GM23338 (cell line): ENCODE measurements around the gene SLAMF8. TPM values are rescaled to one million over a fixed set of nuclear protein-coding genes. Genes with fewer than 3 reads are reported as not detected.

Experiments used
- ATAC-seq: fragments of 200-7000 bp; cut with Tn5 transposase; 3 replicates; pipeline ENCODE4 v1.9.1; 2020
- DNase-seq: peaks from one replicate; pipeline ENCODE4 v3.0.0-alpha.2; 2015; ENCODE audit warnings: low spot score
- H2AFZ ChIP-seq: fragments of 200-600 bp; sonication (generic); 2 replicates; pipeline ENCODE4 v1.8.0; 2016; ENCODE audit warnings: antibody characterized with exemption, mild to moderate bottlenecking, moderate library complexity
- H3F3A ChIP-seq: fragments of 200-600 bp; sonication (generic); replicated peaks from 2 replicates; pipeline ENCODE4 v1.8.0; 2017; ENCODE audit warnings: antibody characterized with exemption, mixed run types, low read depth
- H3K27ac ChIP-seq: fragments of 200-600 bp; sonication (generic); 2 replicates; pipeline ENCODE4 v1.6.1; 2016; ENCODE audit warnings: low read depth
- H3K27me3 ChIP-seq: fragments of 200-600 bp; sonication (generic); 2 replicates; pipeline ENCODE4 v1.8.0; 2016; ENCODE audit warnings: mild to moderate bottlenecking, mixed run types, moderate library complexity; ENCODE audit not compliant: insufficient read depth
- H3K36me3 ChIP-seq: fragments of 200-600 bp; sonication (generic); 2 replicates; pipeline ENCODE4 v1.8.0; 2016; ENCODE audit warnings: mild to moderate bottlenecking; ENCODE audit not compliant: insufficient read depth
- H3K4me1 ChIP-seq: fragments of 200-600 bp; sonication (generic); 2 replicates; pipeline ENCODE4 v1.8.0; 2016; ENCODE audit warnings: mild to moderate bottlenecking, moderate library complexity; ENCODE audit not compliant: insufficient read depth
- H3K4me2 ChIP-seq: fragments of 200-600 bp; sonication (generic); 2 replicates; pipeline ENCODE4 v1.7.1; 2017; ENCODE audit warnings: mixed run types
- H3K4me3 ChIP-seq: fragments of 200-600 bp; sonication (generic); 2 replicates; pipeline ENCODE4 v1.6.1; 2016; ENCODE audit warnings: mixed run types
- H3K79me2 ChIP-seq: fragments of 200-600 bp; sonication (generic); replicated peaks from 2 replicates; pipeline ENCODE4 v1.8.0; 2017; ENCODE audit warnings: mild to moderate bottlenecking; ENCODE audit not compliant: insufficient read depth
- H3K9me2 ChIP-seq: fragments of 200-600 bp; sonication (generic); 2 replicates; pipeline ENCODE4 v1.8.0; 2017; ENCODE audit not compliant: insufficient read depth
- H4K20me1 ChIP-seq: fragments of 200-600 bp; sonication (generic); replicated peaks from 2 replicates; pipeline ENCODE4 v1.8.0; 2017; ENCODE audit warnings: mild to moderate bottlenecking; ENCODE audit not compliant: insufficient read depth
- H3K27ac Mint-ChIP-seq: 2 replicates; pipeline ENCODE4 v1.8.0; 2020; ENCODE audit warnings: inconsistent platforms, mild to moderate bottlenecking, moderate library complexity, mixed read lengths
- H3K27me3 Mint-ChIP-seq: 3 replicates; pipeline ENCODE4 v1.8.0; 2022; ENCODE audit warnings: low read depth, mild to moderate bottlenecking, moderate library complexity, mixed read lengths, inconsistent platforms; ENCODE audit not compliant: insufficient read depth, poor library complexity
- H3K36me3 Mint-ChIP-seq: 3 replicates; pipeline ENCODE4 v1.8.0; 2021; ENCODE audit warnings: low read depth, mild to moderate bottlenecking, inconsistent platforms, moderate library complexity, mixed read lengths
- H3K4me1 Mint-ChIP-seq: 3 replicates; pipeline ENCODE4 v1.8.0; 2020; ENCODE audit warnings: mild to moderate bottlenecking, inconsistent platforms, mixed read lengths
- H3K4me3 Mint-ChIP-seq: 3 replicates; pipeline ENCODE4 v1.8.0; 2021; ENCODE audit warnings: moderate library complexity, mild to moderate bottlenecking, inconsistent platforms, mixed read lengths
- H3K9me3 Mint-ChIP-seq: 3 replicates; pipeline ENCODE4 v1.8.0; 2020; ENCODE audit warnings: moderate library complexity, mild to moderate bottlenecking, inconsistent platforms, mixed read lengths
- CREB1 ChIP-seq: fragments of 250-450 bp; sonication (Bioruptor Pico); IDR thresholded peaks from 2 replicates; pipeline ENCODE4 v1.5.0; 2020; ENCODE audit warnings: low read depth, mild to moderate bottlenecking, moderate library complexity
- EZH2 ChIP-seq: fragments of 200-600 bp; sonication (generic); IDR thresholded peaks from one replicate; pipeline ENCODE4 v1.8.0; 2017; ENCODE audit warnings: antibody characterized with exemption, mild to moderate bottlenecking, low read depth; ENCODE audit not compliant: unreplicated experiment
- EZH2phosphoT487 ChIP-seq: fragments of 200-600 bp; sonication (generic); IDR thresholded peaks from one replicate; pipeline ENCODE4 v1.8.1; 2018; ENCODE audit warnings: antibody characterized with exemption; ENCODE audit not compliant: unreplicated experiment
- NANOG ChIP-seq: IDR thresholded peaks from 2 replicates; pipeline ENCODE4 v1.6.1; 2016; ENCODE audit warnings: antibody characterized with exemption, borderline replicate concordance
- POLR2AphosphoS5 ChIP-seq: IDR thresholded peaks from 2 replicates; pipeline ENCODE4 v1.6.1; 2016; ENCODE audit warnings: antibody characterized with exemption, low read depth
- STAT1 ChIP-seq: IDR thresholded peaks from one replicate; pipeline ENCODE4 v1.6.1; 2016; ENCODE audit warnings: antibody characterized with exemption; ENCODE audit not compliant: unreplicated experiment
- ZNF331 ChIP-seq: fragments of 250-450 bp; sonication (Bioruptor Pico); IDR thresholded peaks from 2 replicates; pipeline ENCODE4 v1.5.0; 2020; ENCODE audit warnings: low read depth, mild to moderate bottlenecking, moderate library complexity
- polyA plus RNA-seq: library from polyadenylated mRNA; unstranded; fragments of >200 nt; fragmentation: Nextera tagmentation; extraction: Ambion mirVana; gene quantifications from 2 replicates; pipeline ENCODE4 v1.2.1, GENCODE V29; 2016
- total RNA-seq: library from RNA; depleted of rRNA; stranded (reverse); fragments of >200 nt; shearing (Covaris generic); gene quantifications from 2 replicates; pipeline ENCODE4 v1.2.3, GENCODE V29; 2014
- TF ChIP-seq, protein P1 (sequence below): fragments of 250-450 bp; sonication (Bioruptor Pico); IDR thresholded peaks from 2 replicates; pipeline ENCODE4 v1.5.0; 2020; ENCODE audit warnings: mild to moderate bottlenecking, moderate library complexity
- TF ChIP-seq, protein P2 (sequence below): IDR thresholded peaks from 2 replicates; pipeline ENCODE4 v1.6.1; 2016; ENCODE audit warnings: antibody characterized with exemption
- TF ChIP-seq, protein P3 (sequence below): IDR thresholded peaks from one replicate; pipeline ENCODE4 v1.6.1; 2018; ENCODE audit warnings: antibody characterized with exemption; ENCODE audit not compliant: unreplicated experiment

The SLAMF8 gene
- total and polyA plus RNA-seq, 2 experiments from 2014 or later, result not detected

DNA sequence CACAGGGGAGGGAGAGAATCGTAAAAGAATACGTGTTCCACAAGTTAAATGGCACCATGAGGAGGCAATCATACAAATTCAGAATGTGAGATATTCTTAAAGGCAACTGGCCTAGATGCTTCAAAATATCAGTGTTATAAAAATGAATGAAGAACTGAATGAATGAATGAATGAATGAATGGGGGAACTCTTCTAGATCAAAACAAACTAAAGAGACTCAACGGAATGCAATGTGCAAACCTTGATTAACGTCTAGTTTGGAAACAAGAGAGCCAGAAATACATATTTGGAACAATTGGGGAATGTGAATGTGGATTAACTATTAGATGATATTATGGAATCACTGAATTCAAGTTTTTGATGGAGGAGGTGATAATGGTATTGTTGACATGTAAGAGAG is 56.5 kb downstream of the SLAMF8 start (continued):
- TF ChIP-seq, protein P1, sequence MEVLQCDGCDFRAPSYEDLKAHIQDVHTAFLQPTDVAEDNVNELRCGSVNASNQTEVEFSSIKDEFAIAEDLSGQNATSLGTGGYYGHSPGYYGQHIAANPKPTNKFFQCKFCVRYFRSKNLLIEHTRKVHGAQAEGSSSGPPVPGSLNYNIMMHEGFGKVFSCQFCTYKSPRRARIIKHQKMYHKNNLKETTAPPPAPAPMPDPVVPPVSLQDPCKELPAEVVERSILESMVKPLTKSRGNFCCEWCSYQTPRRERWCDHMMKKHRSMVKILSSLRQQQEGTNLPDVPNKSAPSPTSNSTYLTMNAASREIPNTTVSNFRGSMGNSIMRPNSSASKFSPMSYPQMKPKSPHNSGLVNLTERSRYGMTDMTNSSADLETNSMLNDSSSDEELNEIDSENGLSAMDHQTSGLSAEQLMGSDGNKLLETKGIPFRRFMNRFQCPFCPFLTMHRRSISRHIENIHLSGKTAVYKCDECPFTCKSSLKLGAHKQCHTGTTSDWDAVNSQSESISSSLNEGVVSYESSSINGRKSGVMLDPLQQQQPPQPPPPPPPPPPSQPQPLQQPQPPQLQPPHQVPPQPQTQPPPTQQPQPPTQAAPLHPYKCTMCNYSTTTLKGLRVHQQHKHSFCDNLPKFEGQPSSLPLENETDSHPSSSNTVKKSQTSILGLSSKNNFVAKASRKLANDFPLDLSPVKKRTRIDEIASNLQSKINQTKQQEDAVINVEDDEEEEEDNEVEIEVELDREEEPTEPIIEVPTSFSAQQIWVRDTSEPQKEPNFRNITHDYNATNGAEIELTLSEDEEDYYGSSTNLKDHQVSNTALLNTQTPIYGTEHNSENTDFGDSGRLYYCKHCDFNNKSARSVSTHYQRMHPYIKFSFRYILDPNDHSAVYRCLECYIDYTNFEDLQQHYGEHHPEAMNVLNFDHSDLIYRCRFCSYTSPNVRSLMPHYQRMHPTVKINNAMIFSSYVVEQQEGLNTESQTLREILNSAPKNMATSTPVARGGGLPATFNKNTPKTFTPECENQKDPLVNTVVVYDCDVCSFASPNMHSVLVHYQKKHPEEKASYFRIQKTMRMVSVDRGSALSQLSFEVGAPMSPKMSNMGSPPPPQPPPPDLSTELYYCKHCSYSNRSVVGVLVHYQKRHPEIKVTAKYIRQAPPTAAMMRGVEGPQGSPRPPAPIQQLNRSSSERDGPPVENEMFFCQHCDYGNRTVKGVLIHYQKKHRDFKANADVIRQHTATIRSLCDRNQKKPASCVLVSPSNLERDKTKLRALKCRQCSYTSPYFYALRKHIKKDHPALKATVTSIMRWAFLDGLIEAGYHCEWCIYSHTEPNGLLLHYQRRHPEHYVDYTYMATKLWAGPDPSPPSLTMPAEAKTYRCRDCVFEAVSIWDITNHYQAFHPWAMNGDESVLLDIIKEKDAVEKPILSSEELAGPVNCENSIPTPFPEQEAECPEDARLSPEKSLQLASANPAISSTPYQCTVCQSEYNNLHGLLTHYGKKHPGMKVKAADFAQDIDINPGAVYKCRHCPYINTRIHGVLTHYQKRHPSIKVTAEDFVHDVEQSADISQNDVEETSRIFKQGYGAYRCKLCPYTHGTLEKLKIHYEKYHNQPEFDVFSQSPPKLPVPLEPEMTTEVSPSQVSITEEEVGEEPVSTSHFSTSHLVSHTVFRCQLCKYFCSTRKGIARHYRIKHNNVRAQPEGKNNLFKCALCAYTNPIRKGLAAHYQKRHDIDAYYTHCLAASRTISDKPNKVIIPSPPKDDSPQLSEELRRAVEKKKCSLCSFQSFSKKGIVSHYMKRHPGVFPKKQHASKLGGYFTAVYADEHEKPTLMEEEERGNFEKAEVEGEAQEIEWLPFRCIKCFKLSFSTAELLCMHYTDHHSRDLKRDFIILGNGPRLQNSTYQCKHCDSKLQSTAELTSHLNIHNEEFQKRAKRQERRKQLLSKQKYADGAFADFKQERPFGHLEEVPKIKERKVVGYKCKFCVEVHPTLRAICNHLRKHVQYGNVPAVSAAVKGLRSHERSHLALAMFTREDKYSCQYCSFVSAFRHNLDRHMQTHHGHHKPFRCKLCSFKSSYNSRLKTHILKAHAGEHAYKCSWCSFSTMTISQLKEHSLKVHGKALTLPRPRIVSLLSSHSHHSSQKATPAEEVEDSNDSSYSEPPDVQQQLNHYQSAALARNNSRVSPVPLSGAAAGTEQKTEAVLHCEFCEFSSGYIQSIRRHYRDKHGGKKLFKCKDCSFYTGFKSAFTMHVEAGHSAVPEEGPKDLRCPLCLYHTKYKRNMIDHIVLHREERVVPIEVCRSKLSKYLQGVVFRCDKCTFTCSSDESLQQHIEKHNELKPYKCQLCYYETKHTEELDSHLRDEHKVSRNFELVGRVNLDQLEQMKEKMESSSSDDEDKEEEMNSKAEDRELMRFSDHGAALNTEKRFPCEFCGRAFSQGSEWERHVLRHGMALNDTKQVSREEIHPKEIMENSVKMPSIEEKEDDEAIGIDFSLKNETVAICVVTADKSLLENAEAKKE (CRISPR knock-in tag), result no peak
- TF ChIP-seq NANOG (no peak), CREB1 (CRISPR knock-in tag) (no peak), POLR2AphosphoS5 (no peak), EZH2phosphoT487 (no peak), ZNF331 (CRISPR knock-in tag) (no peak), EZH2 (no peak)
- TF ChIP-seq, protein P2, sequence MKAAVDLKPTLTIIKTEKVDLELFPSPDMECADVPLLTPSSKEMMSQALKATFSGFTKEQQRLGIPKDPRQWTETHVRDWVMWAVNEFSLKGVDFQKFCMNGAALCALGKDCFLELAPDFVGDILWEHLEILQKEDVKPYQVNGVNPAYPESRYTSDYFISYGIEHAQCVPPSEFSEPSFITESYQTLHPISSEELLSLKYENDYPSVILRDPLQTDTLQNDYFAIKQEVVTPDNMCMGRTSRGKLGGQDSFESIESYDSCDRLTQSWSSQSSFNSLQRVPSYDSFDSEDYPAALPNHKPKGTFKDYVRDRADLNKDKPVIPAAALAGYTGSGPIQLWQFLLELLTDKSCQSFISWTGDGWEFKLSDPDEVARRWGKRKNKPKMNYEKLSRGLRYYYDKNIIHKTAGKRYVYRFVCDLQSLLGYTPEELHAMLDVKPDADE, result no peak

DNA sequence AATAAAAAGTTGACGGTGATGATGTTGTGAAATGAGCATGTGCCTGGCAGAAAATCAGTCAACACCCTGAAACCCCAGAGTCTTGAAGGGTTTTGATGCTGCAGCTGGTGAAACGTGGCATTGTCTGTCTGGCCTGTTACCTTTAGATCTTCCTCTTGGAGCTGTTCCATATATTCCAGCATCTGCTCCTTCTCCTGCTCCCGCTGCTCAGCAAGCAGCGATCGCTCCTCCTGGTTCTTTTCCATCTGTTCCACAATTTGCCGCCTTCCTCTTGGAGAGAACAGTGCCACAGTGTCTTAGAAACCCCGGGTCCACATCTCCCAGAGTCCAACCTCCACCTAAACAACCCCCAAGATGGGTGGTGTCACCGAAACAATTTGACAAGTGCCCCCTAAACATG is 57.6 kb downstream of the SLAMF8 start:
- Histone ChIP-seq H3K36me3 (no peaks in the 10 kb centered on the region), H3K4me1 (peaks cover 5% of the 10 kb centered on the region; the same call in 1 of the 2 replicates), H3K9me2 (no peaks in the 10 kb centered on the region), H3K27me3 (no peaks in the 10 kb centered on the region), H3F3A (no peaks in the 10 kb centered on the region), H3K4me2 (no peak overlapping the region), H3K4me3 (no peak overlapping the region), H2AFZ (no peak overlapping the region), H3K79me2 (no peaks in the 10 kb centered on the region), H3K27ac (no peak overlapping the region), H4K20me1 (no peaks in the 10 kb centered on the region)
- Mint-ChIP-seq H3K27ac (no peak overlapping the region), H3K9me3 (no peaks in the 10 kb centered on the region), H3K4me3 (no peak overlapping the region), H3K4me1 (no peaks in the 10 kb centered on the region; the same call in 2 of the 3 replicates), H3K36me3 (no peaks in the 10 kb centered on the region), H3K27me3 (no peaks in the 10 kb centered on the region)
- no peak for ATAC-seq
- no peak for DNase-seq
- TF ChIP-seq EZH2 (no peak), ZNF331 (CRISPR knock-in tag) (no peak), POLR2AphosphoS5 (no peak), CREB1 (CRISPR knock-in tag) (no peak), STAT1 (no peak)
- TF ChIP-seq, protein P3, sequence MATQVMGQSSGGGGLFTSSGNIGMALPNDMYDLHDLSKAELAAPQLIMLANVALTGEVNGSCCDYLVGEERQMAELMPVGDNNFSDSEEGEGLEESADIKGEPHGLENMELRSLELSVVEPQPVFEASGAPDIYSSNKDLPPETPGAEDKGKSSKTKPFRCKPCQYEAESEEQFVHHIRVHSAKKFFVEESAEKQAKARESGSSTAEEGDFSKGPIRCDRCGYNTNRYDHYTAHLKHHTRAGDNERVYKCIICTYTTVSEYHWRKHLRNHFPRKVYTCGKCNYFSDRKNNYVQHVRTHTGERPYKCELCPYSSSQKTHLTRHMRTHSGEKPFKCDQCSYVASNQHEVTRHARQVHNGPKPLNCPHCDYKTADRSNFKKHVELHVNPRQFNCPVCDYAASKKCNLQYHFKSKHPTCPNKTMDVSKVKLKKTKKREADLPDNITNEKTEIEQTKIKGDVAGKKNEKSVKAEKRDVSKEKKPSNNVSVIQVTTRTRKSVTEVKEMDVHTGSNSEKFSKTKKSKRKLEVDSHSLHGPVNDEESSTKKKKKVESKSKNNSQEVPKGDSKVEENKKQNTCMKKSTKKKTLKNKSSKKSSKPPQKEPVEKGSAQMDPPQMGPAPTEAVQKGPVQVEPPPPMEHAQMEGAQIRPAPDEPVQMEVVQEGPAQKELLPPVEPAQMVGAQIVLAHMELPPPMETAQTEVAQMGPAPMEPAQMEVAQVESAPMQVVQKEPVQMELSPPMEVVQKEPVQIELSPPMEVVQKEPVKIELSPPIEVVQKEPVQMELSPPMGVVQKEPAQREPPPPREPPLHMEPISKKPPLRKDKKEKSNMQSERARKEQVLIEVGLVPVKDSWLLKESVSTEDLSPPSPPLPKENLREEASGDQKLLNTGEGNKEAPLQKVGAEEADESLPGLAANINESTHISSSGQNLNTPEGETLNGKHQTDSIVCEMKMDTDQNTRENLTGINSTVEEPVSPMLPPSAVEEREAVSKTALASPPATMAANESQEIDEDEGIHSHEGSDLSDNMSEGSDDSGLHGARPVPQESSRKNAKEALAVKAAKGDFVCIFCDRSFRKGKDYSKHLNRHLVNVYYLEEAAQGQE, result no peak
